Upper lobe of left lung (tissue), 6 donors: ENCODE results near the gene HACD3. TPM values are rescaled to one million over a fixed set of nuclear protein-coding genes. Genes with fewer than 3 reads are reported as not detected.
A peak's percentile ranks its signal among the peaks of the same experiment; 100 is the strongest.

Experiments
- ATAC-seq, 2 donors: fragments of 200-7000 bp; cut with Tn5 transposase; one replicate each; pipeline ENCODE4 v1.9.1; 2022; ENCODE audit warnings: mild to moderate bottlenecking in 2 of 2, moderate library complexity in 2 of 2; ENCODE audit not compliant: low FRiP score in 2 of 2
- DNase-seq, 2 donors: peaks; one replicate each; pipeline ENCODE4 v3.0.0-alpha.2; 2019 to 2020
- H3K27ac ChIP-seq, 4 donors: fragments of 200-600 bp; sonication (generic); one replicate each; pipeline ENCODE4 v1.5.1; 2016 to 2019
- H3K27me3 ChIP-seq, 4 donors: fragments of 200-600 bp; sonication (generic); one replicate each; pipeline ENCODE4 v1.5.1; 2017 to 2019
- H3K36me3 ChIP-seq, 4 donors: fragments of 200-600 bp; sonication (generic); one replicate each; pipeline ENCODE4 v1.5.1; 2016 to 2019
- H3K4me1 ChIP-seq, 4 donors: fragments of 200-600 bp; sonication (generic); one replicate each; pipeline ENCODE4 v1.5.1; 2018 to 2019
- H3K4me3 ChIP-seq, 4 donors: fragments of 200-600 bp; sonication (generic); one replicate each; pipeline ENCODE4 v1.5.1; 2017 to 2019; ENCODE audit warnings: mild to moderate bottlenecking in 2 of 4, moderate library complexity in 1 of 4
- H3K9me3 ChIP-seq, 4 donors: fragments of 200-600 bp; sonication (generic); one replicate each; pipeline ENCODE4 v1.5.1; 2018 to 2019
- EP300 ChIP-seq, 4 donors: sonication (generic); formaldehyde crosslinking; IDR thresholded peaks; one replicate each; pipeline ENCODE4 v1.5.1; 2017; ENCODE audit warnings: antibody characterized with exemption in 4 of 4, control low read depth in 2 of 4
- POLR2A ChIP-seq, 4 donors: fragments of 450-650 bp; IDR thresholded peaks; one replicate each; pipeline ENCODE4 v1.5.1; 2016 to 2017; ENCODE audit warnings: antibody characterized with exemption in 4 of 4, mild to moderate bottlenecking in 2 of 4
- POLR2AphosphoS5 ChIP-seq, 2 donors: sonication (generic); formaldehyde crosslinking; IDR thresholded peaks; one replicate each; pipeline ENCODE4 v1.5.1; 2017; ENCODE audit warnings: antibody characterized with exemption in 2 of 2
- WGBS, 2 donors: methylation state at CpG; one replicate each; pipeline ENCODE4 v1.1.5; 2017 to 2018; 5-methylcytosine and 5-hydroxymethylcytosine counted together
- total RNA-seq, 6 donors: library from RNA; depleted of rRNA in 4 of 6; stranded (reverse); fragments of >200 nt in 4 of 6; gene quantifications; one replicate each; pipeline versions ENCODE4 v1.1.0 to v1.2.1, GENCODE V29; 2016 to 2021
- TF ChIP-seq, protein P1 (sequence below), 6 experiments: fragments of 450-650 bp in 4 of 6; fragments of 200-600 bp in 2 of 6; sonication (generic) in 2 of 6; IDR thresholded peaks; one replicate each; pipeline ENCODE4 v1.5.1; 2016 to 2019; ENCODE audit warnings: antibody characterized with exemption in 6 of 6
- donor health status: DM: no; HTN: no; CAD: no; lungs with moderate emphysema.
- donor health status: DM: no; HTN: yes; CAD: no; lungs with severe emphysema.

Gene HACD3
- total RNA-seq, 6 donors from 2014 or later = 14.7 to 65.7 (median 42.6) TPM

- TF ChIP-seq POLR2AphosphoS5 (IDR thresholded peaks at IDR 0.05) = no peak
- TF ChIP-seq, protein P1, sequence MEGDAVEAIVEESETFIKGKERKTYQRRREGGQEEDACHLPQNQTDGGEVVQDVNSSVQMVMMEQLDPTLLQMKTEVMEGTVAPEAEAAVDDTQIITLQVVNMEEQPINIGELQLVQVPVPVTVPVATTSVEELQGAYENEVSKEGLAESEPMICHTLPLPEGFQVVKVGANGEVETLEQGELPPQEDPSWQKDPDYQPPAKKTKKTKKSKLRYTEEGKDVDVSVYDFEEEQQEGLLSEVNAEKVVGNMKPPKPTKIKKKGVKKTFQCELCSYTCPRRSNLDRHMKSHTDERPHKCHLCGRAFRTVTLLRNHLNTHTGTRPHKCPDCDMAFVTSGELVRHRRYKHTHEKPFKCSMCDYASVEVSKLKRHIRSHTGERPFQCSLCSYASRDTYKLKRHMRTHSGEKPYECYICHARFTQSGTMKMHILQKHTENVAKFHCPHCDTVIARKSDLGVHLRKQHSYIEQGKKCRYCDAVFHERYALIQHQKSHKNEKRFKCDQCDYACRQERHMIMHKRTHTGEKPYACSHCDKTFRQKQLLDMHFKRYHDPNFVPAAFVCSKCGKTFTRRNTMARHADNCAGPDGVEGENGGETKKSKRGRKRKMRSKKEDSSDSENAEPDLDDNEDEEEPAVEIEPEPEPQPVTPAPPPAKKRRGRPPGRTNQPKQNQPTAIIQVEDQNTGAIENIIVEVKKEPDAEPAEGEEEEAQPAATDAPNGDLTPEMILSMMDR (IDR thresholded peaks at IDR 0.05) = no peak
- no peak for TF ChIP-seq POLR2A (IDR thresholded peaks at IDR 0.05)
- no peak for TF ChIP-seq EP300 (IDR thresholded peaks at IDR 0.05)
- Histone ChIP-seq H3K4me3 (no peak overlapping the region), H3K9me3 (no peaks in the 10 kb centered on the region), H3K27me3 (no peaks in the 10 kb centered on the region), H3K36me3 (no peaks in the 10 kb centered on the region), H3K27ac (no peak overlapping the region), H3K4me1 (peaks cover 13 to 23% (median 19%) of the 10 kb centered on the region in 4 donors)
- DNase-seq (peak in 1 of 2 donors; percentile 47), ATAC-seq (no peak)
- 95% methylated on average over 20 of the region's 20 CpGs for WGBS, 2 donors
Observed at GRCh38 chr15:65528461-65529060, 1.7 kb upstream of the HACD3 start.

DNA sequence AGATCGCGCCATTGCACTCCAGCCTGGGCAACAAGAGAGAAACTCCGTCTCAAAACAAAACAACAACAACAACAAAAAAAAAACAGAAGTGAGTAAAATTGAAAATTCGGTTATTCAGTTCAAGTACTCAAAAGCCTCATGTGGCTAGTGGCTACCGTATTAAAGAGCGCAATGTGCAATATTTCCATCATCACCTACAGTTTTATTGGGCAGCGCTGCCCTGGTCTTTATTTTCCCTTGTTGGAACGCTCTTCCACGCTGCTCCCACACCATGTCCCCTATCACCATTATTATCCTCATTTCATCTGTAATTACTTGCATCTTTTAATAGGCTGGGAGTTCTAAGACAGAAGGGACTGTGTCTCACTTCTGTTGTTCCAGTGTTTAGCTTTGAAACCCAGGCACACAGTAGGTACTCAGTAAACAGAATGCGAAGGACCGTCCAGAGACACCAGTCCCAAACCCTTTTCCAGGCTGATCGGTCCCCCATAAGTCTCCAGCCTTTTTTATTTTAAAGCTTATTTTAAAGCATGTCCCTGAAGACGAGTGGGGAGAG is 423 bp upstream of the HACD3 start:
- ATAC-seq (no peak), DNase-seq (no peak)
- 54 to 58% methylated on average over 13 of the region's 13 CpGs for WGBS, 2 donors
- Histone ChIP-seq H3K27ac (peak overlapping the region in 3 of 4 donors; percentile 59 to 71 (median 68)), H3K9me3 (no peaks in the 10 kb centered on the region), H3K36me3 (no peaks in the 10 kb centered on the region), H3K27me3 (no peaks in the 10 kb centered on the region), H3K4me3 (peak overlapping the region in 3 of 4 donors; percentile 59 to 87 (median 64)), H3K4me1 (peaks cover 13 to 27% (median 20%) of the 10 kb centered on the region in 4 donors)
- TF ChIP-seq POLR2A (IDR thresholded peaks at IDR 0.05) = no peak
- TF ChIP-seq EP300 (IDR thresholded peaks at IDR 0.05) = no peak
- TF ChIP-seq, protein P1 (IDR thresholded peaks at IDR 0.05) = no peak
- TF ChIP-seq POLR2AphosphoS5 (IDR thresholded peaks at IDR 0.05) = no peak

DNA sequence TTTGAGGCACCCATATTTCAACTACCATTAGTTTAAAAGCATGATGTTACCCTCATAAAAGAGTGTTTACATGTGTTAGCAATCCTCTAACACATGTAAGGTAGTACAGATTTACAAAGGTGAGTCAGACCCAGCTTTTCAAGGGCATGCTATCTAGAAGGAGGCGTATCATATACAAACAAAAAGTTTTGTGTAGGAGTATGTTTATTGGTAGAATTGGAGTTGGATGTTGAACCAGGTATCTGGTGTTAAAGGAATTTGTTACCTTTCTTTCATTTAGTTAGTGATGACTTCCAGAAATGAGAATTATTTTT is 2.4 kb downstream of the HACD3 start:
- TF ChIP-seq POLR2A (IDR thresholded peaks at IDR 0.05) (no peak), POLR2AphosphoS5 (IDR thresholded peaks at IDR 0.05) (no peak), EP300 (IDR thresholded peaks at IDR 0.05) (no peak)
- TF ChIP-seq, protein P1 (IDR thresholded peaks at IDR 0.05) = no peak
- WGBS, 2 donors = 73 to 95% methylated on average over 1 of the region's 1 CpG
- DNase-seq (no peak), ATAC-seq (no peak)
- peaks cover 13 to 28% (median 20%) of the 10 kb centered on the region in 4 donors for H3K4me1 ChIP-seq
- H3K4me3 ChIP-seq = no peak overlapping the region
- H3K36me3 ChIP-seq = no peaks in the 10 kb centered on the region
- H3K27me3 ChIP-seq = no peaks in the 10 kb centered on the region
- H3K9me3 ChIP-seq = no peaks in the 10 kb centered on the region
- no peak overlapping the region for H3K27ac ChIP-seq

GRCh38 chr15:65533057-65533756 is 2.9 kb downstream of the HACD3 start:
- no peak for ATAC-seq
- peak overlapping the region in 2 of 4 donors; percentile 15 to 30 for H3K27ac ChIP-seq
- H3K4me3 ChIP-seq = peak overlapping the region in 2 of 4 donors; percentile 10 to 29
- H3K27me3 ChIP-seq = no peaks in the 10 kb centered on the region
- TF ChIP-seq EP300 (IDR thresholded peaks at IDR 0.05) (no peak), POLR2AphosphoS5 (IDR thresholded peaks at IDR 0.05) (no peak), POLR2A (IDR thresholded peaks at IDR 0.05) (no peak)
- TF ChIP-seq, protein P1 (IDR thresholded peaks at IDR 0.05) = no peak
- 69 to 73% methylated on average over 5 of the region's 5 CpGs for WGBS, 2 donors
- peaks cover 13 to 28% (median 20%) of the 10 kb centered on the region in 4 donors for H3K4me1 ChIP-seq
- H3K36me3 ChIP-seq = no peaks in the 10 kb centered on the region
- H3K9me3 ChIP-seq = no peaks in the 10 kb centered on the region
- DNase-seq = no peak
